IMR-90 (cell line): Measurements from ENCODE around the gene VKORC1L1. TPM values are rescaled to one million over a fixed set of nuclear protein-coding genes. Genes with fewer than 3 reads are reported as not detected.

ENCODE experiments used
- ATAC-seq: fragments of 200-7000 bp; cut with Tn5 transposase; 2 replicates; pipeline ENCODE4 v1.9.1; 2020; ENCODE audit warnings: low read depth, mild to moderate bottlenecking, moderate library complexity
- BruUV-seq: library from RNA; stranded (reverse); fragments of 400-500 nt; replicated peaks from 2 replicates; lab custom pipeline; 2021; lab: Mats Ljungman, UMichigan
- CTCF ChIA-PET: fragments of 300-600 bp; formaldehyde crosslinking; extraction: SDS; loops from one replicate; lab custom pipeline; 2021; ENCODE audit warnings: antibody characterized with exemption; lab: Yijun Ruan, JAX
- POLR2A ChIA-PET: fragments of 300-600 bp; sonication (Branson Sonifier 250); formaldehyde crosslinking; loops from one replicate; lab custom pipeline; 2022; ENCODE audit warnings: antibody characterized with exemption; ENCODE audit not compliant: unreplicated experiment; lab: Charles Lee
- DNase-seq: peaks from one replicate; pipeline ENCODE4 v3.0.0; 2013
- H2AFZ ChIP-seq: replicated peaks from 2 replicates; pipeline ENCODE3; 2013; ENCODE audit warnings: low read length, mild to moderate bottlenecking; ENCODE audit not compliant: poor library complexity
- H2AK5ac ChIP-seq: 2 replicates; pipeline ENCODE4 v1.6.1; 2013; ENCODE audit warnings: low read depth, low read length, inconsistent platforms
- H2AK9ac ChIP-seq: replicated peaks from 2 replicates; pipeline ENCODE3; 2013; ENCODE audit warnings: mild to moderate bottlenecking, low read depth, low read length, moderate library complexity; ENCODE audit not compliant: poor library complexity
- H2BK120ac ChIP-seq: 2 replicates; pipeline ENCODE4 v1.6.1; 2013; ENCODE audit warnings: low read depth, low read length, inconsistent platforms
- H2BK15ac ChIP-seq: 3 replicates; pipeline ENCODE4 v1.6.1; 2013; ENCODE audit warnings: low read depth, low read length, inconsistent platforms
- H2BK20ac ChIP-seq: 2 replicates; pipeline ENCODE4 v1.6.1; 2013; ENCODE audit warnings: low read depth, mild to moderate bottlenecking, inconsistent platforms, low read length, moderate library complexity
- H2BK5ac ChIP-seq: 2 replicates; pipeline ENCODE4 v1.6.1; 2013; ENCODE audit warnings: mild to moderate bottlenecking, low read depth, low read length, inconsistent platforms; ENCODE audit not compliant: poor library complexity, severe bottlenecking
- H3K14ac ChIP-seq: replicated peaks from 2 replicates; pipeline ENCODE4 v1.6.1; 2013; ENCODE audit warnings: low read depth, low read length, inconsistent platforms
- H3K18ac ChIP-seq: 2 replicates; pipeline ENCODE4 v1.6.1; 2013; ENCODE audit warnings: low read depth, low read length, control low read depth
- H3K23ac ChIP-seq: 2 replicates; pipeline ENCODE4 v1.6.1; 2013; ENCODE audit warnings: low read depth, low read length, inconsistent platforms
- H3K27ac ChIP-seq: 2 replicates; pipeline ENCODE4 v1.5.1; 2013; ENCODE audit warnings: mild to moderate bottlenecking, control low read depth, low read length; ENCODE audit not compliant: insufficient read depth
- H3K27me3 ChIP-seq: 2 replicates; pipeline ENCODE4 v1.6.1; 2013; ENCODE audit warnings: low read length; ENCODE audit not compliant: control insufficient read depth, insufficient read depth
- H3K36me3 ChIP-seq: 2 replicates; pipeline ENCODE4 v1.6.1; 2013; ENCODE audit warnings: low read length, mixed read lengths; ENCODE audit not compliant: control insufficient read depth, insufficient read depth
- H3K4ac ChIP-seq: 2 replicates; pipeline ENCODE4 v1.6.1; 2013; ENCODE audit warnings: low read depth, low read length, inconsistent platforms
- H3K4me1 ChIP-seq: 2 replicates; pipeline ENCODE4 v1.6.1; 2013; ENCODE audit warnings: low read length, mixed read lengths; ENCODE audit not compliant: control insufficient read depth, insufficient read depth
- H3K4me2 ChIP-seq: 2 replicates; pipeline ENCODE4 v1.6.1; 2013; ENCODE audit warnings: low read depth, mild to moderate bottlenecking, control low read depth, low read length, moderate library complexity
- H3K4me3 ChIP-seq: 2 replicates; pipeline ENCODE4 v1.5.1; 2013; ENCODE audit warnings: low read depth, mild to moderate bottlenecking, control low read depth, low read length, moderate library complexity; ENCODE audit not compliant: insufficient read depth
- H3K56ac ChIP-seq: 2 replicates; pipeline ENCODE4 v1.6.1; 2013; ENCODE audit warnings: low read length, inconsistent platforms; ENCODE audit not compliant: insufficient read depth; ENCODE audit errors: extremely low read depth
- H3K79me1 ChIP-seq, 2 experiments: 2 replicates each; pipeline ENCODE4 v1.6.1; 2013; ENCODE audit warnings: low read length in 2 of 2, inconsistent platforms in 1 of 2, low read depth in 1 of 2
- H3K9ac ChIP-seq: 2 replicates; pipeline ENCODE4 v1.6.1; 2013; ENCODE audit warnings: low read depth, low read length, control low read depth
- H3K9me1 ChIP-seq: 2 replicates; pipeline ENCODE4 v1.6.1; 2013; ENCODE audit warnings: low read length, inconsistent platforms; ENCODE audit not compliant: insufficient read depth
- H3K9me3 ChIP-seq: 2 replicates; pipeline ENCODE4 v1.6.1; 2013; ENCODE audit warnings: low read length; ENCODE audit not compliant: control insufficient read depth, insufficient read depth
- H4K20me1 ChIP-seq: 2 replicates; pipeline ENCODE4 v1.6.1; 2013; ENCODE audit warnings: low read length, inconsistent platforms; ENCODE audit not compliant: insufficient read depth
- H4K5ac ChIP-seq: 2 replicates; pipeline ENCODE4 v1.6.1; 2013; ENCODE audit warnings: mild to moderate bottlenecking, low read depth, low read length, control low read depth
- H4K8ac ChIP-seq, 2 experiments: 2 replicates each; pipeline ENCODE4 v1.6.1; 2013; ENCODE audit warnings: low read depth in 2 of 2, low read length in 2 of 2, control low read depth in 1 of 2, inconsistent platforms in 1 of 2
- H4K91ac ChIP-seq: 2 replicates; pipeline ENCODE4 v1.6.1; 2013; ENCODE audit warnings: low read depth, low read length, inconsistent platforms; ENCODE audit not compliant: insufficient read depth
- BHLHE40 ChIP-seq: fragments of 150-350 bp; IDR thresholded peaks from 2 replicates; pipeline ENCODE4 v1.6.1; 2016; ENCODE audit warnings: mild to moderate bottlenecking, low read depth, low read length
- CHD1 ChIP-seq: IDR thresholded peaks from 2 replicates; pipeline ENCODE4 v1.6.1; 2012; ENCODE audit warnings: low read depth, low read length, improper control_type of control experiment
- ELK1 ChIP-seq: fragments of 150-350 bp; IDR thresholded peaks from 2 replicates; pipeline ENCODE4 v1.6.1; 2016; ENCODE audit warnings: low read depth, mild to moderate bottlenecking, low read length, moderate library complexity, borderline replicate concordance
- FOS ChIP-seq: fragments of 150-350 bp; IDR thresholded peaks from 2 replicates; pipeline ENCODE4 v1.6.1; 2016; ENCODE audit warnings: low read depth, low read length
- MAFK ChIP-seq: IDR thresholded peaks from 2 replicates; pipeline ENCODE4 v1.6.1; 2012; ENCODE audit warnings: low read depth, low read length, improper control_type of control experiment
- MXI1 ChIP-seq: IDR thresholded peaks from 2 replicates; pipeline ENCODE4 v1.6.1; 2012; ENCODE audit warnings: low read depth, mild to moderate bottlenecking, low read length, moderate library complexity, borderline replicate concordance
- NFE2L2 ChIP-seq: fragments of 150-350 bp; IDR thresholded peaks from 2 replicates; pipeline ENCODE4 v1.6.1; 2016; ENCODE audit warnings: low read depth, mild to moderate bottlenecking, low read length
- WGBS, 2 experiments: methylation state at CpG; one replicate each; pipeline versions ENCODE4 v1.1.5 to v1.1.7; 2013; ENCODE audit warnings: missing lambda C conversion rate in 2 of 2; ENCODE audit not compliant: insufficient read length in 1 of 2; ENCODE audit errors: extremely low coverage in 2 of 2; 5-methylcytosine and 5-hydroxymethylcytosine counted together
- dilution Hi-C: fragments of 300-500 bp; cut with HindIII; formaldehyde crosslinking; loops from one replicate; pipeline ENCODE4 v1.14.3; 2018; ENCODE audit warnings: low sequenced_read_pairs; ENCODE audit not compliant: unreplicated experiment
- in situ Hi-C: fragments of 300-500 bp; cut with MboI; formaldehyde crosslinking; loops from 3 replicates; pipeline ENCODE4 v1.14.3; 2019; ENCODE audit warnings: low sequenced_read_pairs, inconsistent platforms, mixed read lengths
- intact Hi-C: fragments of 100-400 bp; cut with micrococcal nuclease; formaldehyde crosslinking; loops from 2 replicates; pipeline ENCODE4 v1.10.0; 2022
- polyA plus RNA-seq, 3 experiments: library from polyadenylated mRNA; depleted of rRNA; stranded (reverse); fragments of >200 nt; gene quantifications; 2 replicates each; pipeline ENCODE4 v1.2.3, GENCODE V29; 2012; ENCODE audit warnings: low replicate concordance in 1 of 3
- total RNA-seq: library from RNA; depleted of rRNA; stranded (reverse); fragments of >200 nt; gene quantifications from 2 replicates; pipeline ENCODE4 v1.2.3, GENCODE V29; 2012
- TF ChIP-seq, protein P1 (sequence below): fragments of 150-350 bp; IDR thresholded peaks from 2 replicates; pipeline ENCODE4 v1.6.1; 2017; ENCODE audit warnings: mild to moderate bottlenecking, antibody characterized with exemption, low read length, low read depth

The VKORC1L1 gene
- total and polyA plus RNA-seq, 2 of the 4 experiments (the other 2 are of a cell fraction): 12.5 to 14.5 TPM

GRCh38 chr7:65927489-65928448 lies 54.9 kb downstream of the VKORC1L1 start:
- WGBS, 2 experiments: no CpG with 5 or more reads among the region's 6 CpGs
- H3K4me2 ChIP-seq: no peak overlapping the region
- dilution Hi-C loops (no loop called here), in situ Hi-C loops (no loop called here), intact Hi-C loops (no loop called here)
- H3K9me3 ChIP-seq: no peaks in the 10 kb centered on the region
- no peak for ATAC-seq
- peaks cover 19 to 56% of the 10 kb centered on the region in 2 experiments for H3K79me1 ChIP-seq
- H3K18ac ChIP-seq: no peak overlapping the region
- no peak overlapping the region for H3K14ac ChIP-seq
- no peak overlapping the region for H4K5ac ChIP-seq
- H3K4ac ChIP-seq: no peak overlapping the region
- H3K4me3 ChIP-seq: no peak overlapping the region
- H2AK5ac ChIP-seq: no peak overlapping the region
- H2BK20ac ChIP-seq: no peak overlapping the region
- H3K23ac ChIP-seq: no peak overlapping the region
- no peaks in the 10 kb centered on the region for H3K4me1 ChIP-seq
- no peak overlapping the region for H3K9ac ChIP-seq
- TF ChIP-seq CHD1 (no peak), NFE2L2 (no peak), MAFK (no peak), FOS (no peak), BHLHE40 (no peak), ELK1 (no peak), MXI1 (no peak)
- TF ChIP-seq, protein P1, sequence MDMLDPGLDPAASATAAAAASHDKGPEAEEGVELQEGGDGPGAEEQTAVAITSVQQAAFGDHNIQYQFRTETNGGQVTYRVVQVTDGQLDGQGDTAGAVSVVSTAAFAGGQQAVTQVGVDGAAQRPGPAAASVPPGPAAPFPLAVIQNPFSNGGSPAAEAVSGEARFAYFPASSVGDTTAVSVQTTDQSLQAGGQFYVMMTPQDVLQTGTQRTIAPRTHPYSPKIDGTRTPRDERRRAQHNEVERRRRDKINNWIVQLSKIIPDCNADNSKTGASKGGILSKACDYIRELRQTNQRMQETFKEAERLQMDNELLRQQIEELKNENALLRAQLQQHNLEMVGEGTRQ: no peak
- H3K36me3 ChIP-seq: no peaks in the 10 kb centered on the region; the same call in 1 of the 2 replicates
- H2BK15ac ChIP-seq: no peak overlapping the region
- H3K56ac ChIP-seq: no peak overlapping the region
- no TSS peak for BruUV-seq
- no peak overlapping the region for H2AFZ ChIP-seq
- no peak overlapping the region for H2BK5ac ChIP-seq
- CTCF ChIA-PET: no interaction called here
- no peak overlapping the region for H4K8ac ChIP-seq
- H2BK120ac ChIP-seq: no peak overlapping the region
- H3K27ac ChIP-seq: no peak overlapping the region
- DNase-seq: no peak
- POLR2A ChIA-PET: no interaction called here
- H3K27me3 ChIP-seq: no peaks in the 10 kb centered on the region
- H3K9me1 ChIP-seq: peaks cover 3% of the 10 kb centered on the region; the same call in 1 of the 2 replicates
- no peak overlapping the region for H4K91ac ChIP-seq
- peaks cover 43% of the 10 kb centered on the region for H4K20me1 ChIP-seq
- H2AK9ac ChIP-seq: no peak overlapping the region
